Karpas-422 (cell line): Measurements from ENCODE around the gene RALGDS. TPM values are rescaled to one million over a fixed set of nuclear protein-coding genes. Genes with fewer than 3 reads are reported as not detected.

ENCODE experiments used
- DNase-seq: peaks from one replicate; pipeline ENCODE4 v3.0.0-alpha.2; 2015
- H2AFZ ChIP-seq: fragments of 200-600 bp; sonication (generic); 2 replicates; pipeline ENCODE4 v1.6.1; 2014; ENCODE audit warnings: antibody characterized with exemption, low read length, mixed read lengths
- H3K27ac ChIP-seq: fragments of 200-600 bp; sonication (generic); 2 replicates; pipeline ENCODE4 v1.5.1; 2014; ENCODE audit warnings: mild to moderate bottlenecking, low read length, moderate library complexity
- H3K27me3 ChIP-seq: fragments of 200-600 bp; sonication (generic); 2 replicates; pipeline ENCODE4 v1.6.1; 2014; ENCODE audit warnings: low read length, mixed read lengths
- H3K36me3 ChIP-seq: fragments of 200-600 bp; sonication (generic); 2 replicates; pipeline ENCODE4 v1.6.1; 2014; ENCODE audit warnings: low read length, mixed read lengths; ENCODE audit not compliant: insufficient read depth
- H3K4me1 ChIP-seq: fragments of 200-600 bp; sonication (generic); 2 replicates; pipeline ENCODE4 v1.6.1; 2014; ENCODE audit warnings: mild to moderate bottlenecking, low read length, mixed read lengths
- H3K4me2 ChIP-seq: fragments of 200-600 bp; sonication (generic); 2 replicates; pipeline ENCODE4 v1.6.1; 2014; ENCODE audit warnings: low read length, low read depth, mild to moderate bottlenecking; ENCODE audit not compliant: poor library complexity, severe bottlenecking
- H3K4me3 ChIP-seq: fragments of 200-600 bp; sonication (generic); 2 replicates; pipeline ENCODE4 v1.5.1; 2014; ENCODE audit warnings: mild to moderate bottlenecking, antibody characterized with exemption, low read length, mixed read lengths
- H3K79me2 ChIP-seq: fragments of 200-600 bp; sonication (generic); 2 replicates; pipeline ENCODE4 v1.6.1; 2014; ENCODE audit warnings: mild to moderate bottlenecking, low read length, mixed read lengths
- H3K9ac ChIP-seq: fragments of 200-600 bp; sonication (generic); 2 replicates; pipeline ENCODE4 v1.6.0; 2014; ENCODE audit warnings: low read length
- H3K9me2 ChIP-seq: fragments of 200-600 bp; sonication (generic), shearing (Covaris generic); replicated peaks from 2 replicates; pipeline ENCODE4 v1.6.0; 2014; ENCODE audit warnings: mild to moderate bottlenecking, low read length, moderate library complexity; ENCODE audit not compliant: insufficient read depth
- H3K9me3 ChIP-seq: fragments of 300-700, 200-600 bp; sonication (generic); 2 replicates; pipeline ENCODE4 v1.6.1; 2014; ENCODE audit warnings: low read length, mixed read lengths
- H4K20me1 ChIP-seq: fragments of 200-600 bp; sonication (generic); 2 replicates; pipeline ENCODE4 v1.6.1; 2014; ENCODE audit warnings: mild to moderate bottlenecking, antibody characterized with exemption, low read length, low read depth; ENCODE audit not compliant: insufficient read depth
- total RNA-seq: library from RNA; depleted of rRNA; stranded (reverse); fragments of >200 nt; shearing (Covaris generic); gene quantifications from 2 replicates; pipeline ENCODE4 v1.2.3, GENCODE V29; 2014; ENCODE audit warnings: low replicate concordance

RALGDS gene
- total RNA-seq, 1 experiment from 2014 or later: 69.2 TPM

GRCh38 chr9:133103987-133104505 is 17.0 kb downstream of the RALGDS start:
- Histone ChIP-seq H3K27me3 (no peaks in the 10 kb centered on the region), H3K4me2 (no peak overlapping the region), H3K9me3 (no peaks in the 10 kb centered on the region), H3K4me3 (no peak overlapping the region), H3K36me3 (peaks cover 49% of the 10 kb centered on the region), H4K20me1 (0 out of 2 replicates have a peak, but pooled peaks cover 5% of the 10 kb centered on the region), H3K4me1 (no peaks in the 10 kb centered on the region), H3K9ac (no peak overlapping the region), H3K9me2 (no peaks in the 10 kb centered on the region), H2AFZ (no peak overlapping the region), H3K79me2 (no peaks in the 10 kb centered on the region), H3K27ac (no peak overlapping the region)
- DNase-seq: no peak

GRCh38 chr9:133103183-133103986 is 17.7 kb downstream of the RALGDS start:
- Histone ChIP-seq H4K20me1 (0 out of 2 replicates have a peak, but pooled peaks cover 5% of the 10 kb centered on the region), H3K36me3 (peaks cover 52% of the 10 kb centered on the region), H3K27ac (no peak overlapping the region)

GRCh38 chr9:133102190-133103021 is 18.6 kb downstream of the RALGDS start:
- H3K4me3 ChIP-seq: no peak overlapping the region
- no peaks in the 10 kb centered on the region for H3K9me3 ChIP-seq
- H3K9me2 ChIP-seq: no peaks in the 10 kb centered on the region
- no peak overlapping the region for H3K4me2 ChIP-seq
- H3K27ac ChIP-seq: no peak overlapping the region
- H3K4me1 ChIP-seq: no peaks in the 10 kb centered on the region
- H3K27me3 ChIP-seq: no peaks in the 10 kb centered on the region
- no peak overlapping the region for H3K9ac ChIP-seq
- DNase-seq: no peak
- H4K20me1 ChIP-seq: 0 out of 2 replicates have a peak, but pooled peaks cover 5% of the 10 kb centered on the region
- H3K79me2 ChIP-seq: no peaks in the 10 kb centered on the region
- peaks cover 53% of the 10 kb centered on the region for H3K36me3 ChIP-seq
- H2AFZ ChIP-seq: no peak overlapping the region

More at GRCh38 chr9:133103183-133103986, 17.7 kb downstream of the RALGDS start:
- H3K79me2 ChIP-seq: no peaks in the 10 kb centered on the region
- no peaks in the 10 kb centered on the region for H3K9me3 ChIP-seq
- H2AFZ ChIP-seq: no peak overlapping the region
- no peaks in the 10 kb centered on the region for H3K27me3 ChIP-seq
- DNase-seq: peak; percentile 61
- H3K4me3 ChIP-seq: no peak overlapping the region
- no peaks in the 10 kb centered on the region for H3K9me2 ChIP-seq
- no peaks in the 10 kb centered on the region for H3K4me1 ChIP-seq
- H3K4me2 ChIP-seq: no peak overlapping the region
- no peak overlapping the region for H3K9ac ChIP-seq

- no peak overlapping the region for H3K27ac ChIP-seq
- no peaks in the 10 kb centered on the region for H3K9me3 ChIP-seq
- H3K4me3 ChIP-seq: no peak overlapping the region
- DNase-seq: no peak
- no peak overlapping the region for H3K9ac ChIP-seq
- no peaks in the 10 kb centered on the region for H3K27me3 ChIP-seq
- 0 out of 2 replicates have a peak, but pooled peaks cover 5% of the 10 kb centered on the region for H4K20me1 ChIP-seq
- no peaks in the 10 kb centered on the region for H3K4me1 ChIP-seq
- no peak overlapping the region for H3K4me2 ChIP-seq
- H3K9me2 ChIP-seq: no peaks in the 10 kb centered on the region
- no peaks in the 10 kb centered on the region for H3K79me2 ChIP-seq
- no peak overlapping the region for H2AFZ ChIP-seq
- H3K36me3 ChIP-seq: peaks cover 57% of the 10 kb centered on the region
Observed at GRCh38 chr9:133101356-133102189, 19.5 kb downstream of the RALGDS start.

GRCh38 chr9:133100506-133101355 is 20.3 kb downstream of the RALGDS start:
- no peak for DNase-seq
- Histone ChIP-seq H2AFZ (no peak overlapping the region), H3K4me1 (no peaks in the 10 kb centered on the region), H3K9me3 (no peaks in the 10 kb centered on the region), H3K9ac (no peak overlapping the region), H3K79me2 (no peaks in the 10 kb centered on the region), H3K4me2 (no peak overlapping the region), H3K9me2 (no peaks in the 10 kb centered on the region), H3K27ac (no peak overlapping the region), H3K4me3 (no peak overlapping the region), H4K20me1 (0 out of 2 replicates have a peak, but pooled peaks cover 5% of the 10 kb centered on the region), H3K27me3 (no peaks in the 10 kb centered on the region), H3K36me3 (peaks cover 58% of the 10 kb centered on the region)

- Histone ChIP-seq H3K9ac (no peak overlapping the region), H3K36me3 (peaks cover 58% of the 10 kb centered on the region), H3K9me3 (no peaks in the 10 kb centered on the region), H3K79me2 (no peaks in the 10 kb centered on the region), H3K9me2 (no peaks in the 10 kb centered on the region), H2AFZ (no peak overlapping the region), H3K27me3 (no peaks in the 10 kb centered on the region), H3K4me1 (no peaks in the 10 kb centered on the region), H3K4me3 (no peak overlapping the region), H3K27ac (no peak overlapping the region), H3K4me2 (no peak overlapping the region), H4K20me1 (0 out of 2 replicates have a peak, but pooled peaks cover under 1% of the 10 kb centered on the region)
- DNase-seq: no peak
Observed at GRCh38 chr9:133099726-133100505, 21.1 kb downstream of the RALGDS start.

- no peak for DNase-seq
Observed at GRCh38 chr9:133098871-133099270, 22.2 kb downstream of the RALGDS start.

More at GRCh38 chr9:133098871-133099270, 22.2 kb downstream of the RALGDS start:
- no peak overlapping the region for H3K9ac ChIP-seq
- H3K4me3 ChIP-seq: no peak overlapping the region
- H2AFZ ChIP-seq: no peak overlapping the region
- no peaks in the 10 kb centered on the region for H4K20me1 ChIP-seq
- no peaks in the 10 kb centered on the region for H3K9me2 ChIP-seq
- no peaks in the 10 kb centered on the region for H3K27me3 ChIP-seq
- no peak overlapping the region for H3K27ac ChIP-seq
- no peaks in the 10 kb centered on the region for H3K9me3 ChIP-seq
- no peaks in the 10 kb centered on the region for H3K4me1 ChIP-seq
- no peak overlapping the region for H3K4me2 ChIP-seq
- H3K79me2 ChIP-seq: no peaks in the 10 kb centered on the region
- H3K36me3 ChIP-seq: peaks cover 58% of the 10 kb centered on the region
